NCI-H2196 treated with DMSO at 0.1 percent for 48 hours (cell line): ENCODE data around the gene ZDHHC24.
A peak's percentile ranks its signal among the peaks of the same experiment; 100 is the strongest.

Experiments
- DNase-seq: peaks from one replicate; lab custom pipeline; 2025; ENCODE audit not compliant: unreplicated experiment; lab: John Stamatoyannopoulos, UW

ZDHHC24 gene

DNA sequence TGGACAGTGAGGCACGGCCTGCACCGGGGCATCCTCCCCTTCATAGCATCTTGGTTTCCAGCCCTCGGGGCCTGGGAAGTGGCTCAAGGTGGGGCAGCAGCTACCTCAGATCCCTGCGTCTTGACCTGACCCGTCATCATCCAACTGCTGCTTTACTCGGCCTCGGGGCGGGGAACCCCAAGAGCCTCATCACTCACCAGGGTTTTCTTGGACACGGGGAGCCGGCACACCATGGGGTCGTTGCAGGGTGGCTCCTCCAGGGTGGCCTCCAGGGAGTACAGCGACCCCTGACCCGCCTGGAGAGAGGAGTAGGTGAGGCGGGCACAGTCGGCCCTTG is 21.9 kb upstream of the ZDHHC24 start:
- no peak for DNase-seq

DNA sequence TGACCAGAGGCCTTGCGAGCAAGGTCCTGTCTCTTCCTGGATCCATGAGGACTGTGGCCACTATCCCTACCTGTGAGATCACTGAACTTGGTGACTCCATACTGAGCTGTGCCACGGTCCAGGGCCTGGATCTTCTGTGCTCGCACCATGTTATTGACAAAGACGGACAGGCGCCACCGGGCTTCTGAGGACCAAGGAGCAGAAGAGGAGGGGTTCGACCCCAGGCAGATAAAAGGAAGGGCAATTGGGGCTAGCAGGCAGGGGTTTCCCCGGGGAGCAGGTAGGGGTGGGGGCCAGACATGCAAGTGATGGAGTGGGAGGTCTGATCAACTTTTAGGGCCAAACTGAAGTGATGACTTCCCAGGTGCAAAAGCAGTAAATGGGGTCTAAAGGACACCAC is 20.4 kb upstream of the ZDHHC24 start:
- no peak for DNase-seq

DNA sequence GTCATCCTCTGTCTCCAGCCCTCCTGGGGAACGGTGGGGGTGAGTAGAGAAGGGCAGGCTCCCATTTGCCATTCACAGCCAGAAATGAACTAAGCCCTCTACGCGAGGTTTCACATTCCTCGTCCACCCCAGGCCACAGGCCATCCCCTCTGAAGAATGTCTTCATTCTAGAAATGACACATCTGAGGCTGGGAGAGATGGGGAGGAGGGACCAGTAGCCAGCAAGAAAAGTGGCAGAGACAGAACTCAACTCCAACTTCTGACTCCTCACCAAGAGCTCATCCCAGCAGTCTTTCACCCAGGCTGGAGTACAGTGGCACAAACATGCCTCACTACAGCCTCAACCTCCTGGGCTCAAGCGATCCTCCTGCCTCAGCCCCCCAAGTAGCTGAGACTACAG is 19.1 kb upstream of the ZDHHC24 start:
- no peak for DNase-seq

DNA sequence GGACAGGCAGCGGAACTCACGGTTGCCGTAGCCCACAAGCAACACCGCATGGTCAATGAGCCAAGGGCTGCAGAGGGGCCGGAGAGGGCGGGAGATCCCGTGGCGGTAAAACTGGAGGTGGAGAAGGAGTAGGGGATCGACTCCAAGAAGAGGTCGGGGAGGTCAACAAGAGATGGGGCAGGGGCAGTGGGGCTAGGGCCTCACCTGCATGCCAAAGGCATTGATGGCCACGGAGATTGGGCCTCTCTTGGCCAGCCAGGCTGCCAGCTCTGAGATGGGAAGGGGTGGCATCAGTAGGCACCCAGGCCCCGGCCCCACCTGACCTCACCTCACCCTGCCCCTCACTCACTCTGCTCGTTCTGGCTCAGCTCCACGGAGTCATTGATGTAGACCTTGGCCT is 18.7 kb upstream of the ZDHHC24 start:
- no peak for DNase-seq

DNA sequence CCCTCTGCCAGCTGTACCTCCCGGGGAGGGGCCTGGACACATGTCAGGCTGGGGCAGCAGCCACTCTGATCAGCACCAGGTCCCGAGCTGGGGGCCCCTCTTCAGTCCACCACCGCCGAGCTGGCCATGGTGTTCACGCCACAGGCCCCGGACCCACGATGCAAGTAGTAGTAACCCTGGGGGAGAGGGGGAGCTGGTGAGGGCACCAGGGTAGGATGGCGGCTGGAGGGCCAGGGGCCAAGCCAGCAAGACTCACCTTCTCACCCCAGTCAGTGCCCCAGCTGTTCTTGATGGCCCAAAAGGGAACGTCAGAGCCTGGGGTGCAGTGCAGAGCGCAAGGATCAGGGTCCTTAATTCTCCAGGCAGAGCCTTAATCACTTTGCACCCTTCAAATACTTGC is 18.0 kb upstream of the ZDHHC24 start:
- DNase-seq = no peak

DNA sequence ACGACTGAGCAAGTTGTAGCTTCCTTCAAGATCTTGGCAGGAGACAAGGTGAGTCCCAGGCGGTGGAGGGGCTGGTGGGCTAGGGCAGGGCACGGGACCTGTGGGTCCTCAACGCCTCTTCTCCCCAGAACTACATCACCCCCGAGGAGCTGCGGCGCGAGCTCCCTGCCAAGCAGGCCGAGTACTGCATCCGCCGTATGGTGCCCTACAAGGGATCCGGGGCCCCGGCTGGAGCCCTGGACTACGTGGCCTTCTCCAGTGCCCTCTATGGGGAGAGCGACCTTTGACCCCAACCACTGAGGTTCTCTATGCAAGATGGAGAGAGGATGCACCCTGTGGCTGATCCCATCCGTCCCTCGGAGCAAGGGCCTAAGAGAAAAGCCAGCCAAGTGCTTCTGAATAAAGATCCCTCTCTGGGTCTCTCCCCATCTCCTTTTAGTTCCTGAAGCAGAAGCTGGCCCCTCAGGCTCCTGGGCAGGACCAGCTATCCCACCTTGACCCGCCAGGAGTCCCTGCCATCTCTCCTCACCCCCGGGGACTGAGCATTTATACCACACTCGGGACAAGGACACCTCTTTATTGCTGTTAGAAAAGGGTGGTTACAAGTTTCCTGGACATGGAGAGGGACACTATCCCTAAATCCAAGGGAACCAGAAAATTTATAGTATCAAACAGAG is 17.2 kb upstream of the ZDHHC24 start:
- no peak for DNase-seq

GRCh38 chr11:66562275-66562674 is 16.4 kb upstream of the ZDHHC24 start:
- no peak for DNase-seq

DNA sequence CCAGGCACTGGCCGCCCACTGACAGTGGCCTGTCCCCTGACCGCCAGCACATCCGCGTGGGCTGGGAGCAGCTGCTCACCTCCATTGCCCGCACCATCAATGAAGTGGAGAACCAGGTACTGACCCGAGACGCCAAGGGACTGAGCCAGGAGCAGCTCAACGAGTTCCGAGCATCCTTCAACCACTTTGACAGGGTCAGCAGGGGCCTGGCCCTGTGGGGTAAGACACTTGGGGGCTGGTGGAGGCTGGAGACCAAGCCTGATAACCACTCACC is 16.1 kb upstream of the ZDHHC24 start:
- DNase-seq = no peak

DNA sequence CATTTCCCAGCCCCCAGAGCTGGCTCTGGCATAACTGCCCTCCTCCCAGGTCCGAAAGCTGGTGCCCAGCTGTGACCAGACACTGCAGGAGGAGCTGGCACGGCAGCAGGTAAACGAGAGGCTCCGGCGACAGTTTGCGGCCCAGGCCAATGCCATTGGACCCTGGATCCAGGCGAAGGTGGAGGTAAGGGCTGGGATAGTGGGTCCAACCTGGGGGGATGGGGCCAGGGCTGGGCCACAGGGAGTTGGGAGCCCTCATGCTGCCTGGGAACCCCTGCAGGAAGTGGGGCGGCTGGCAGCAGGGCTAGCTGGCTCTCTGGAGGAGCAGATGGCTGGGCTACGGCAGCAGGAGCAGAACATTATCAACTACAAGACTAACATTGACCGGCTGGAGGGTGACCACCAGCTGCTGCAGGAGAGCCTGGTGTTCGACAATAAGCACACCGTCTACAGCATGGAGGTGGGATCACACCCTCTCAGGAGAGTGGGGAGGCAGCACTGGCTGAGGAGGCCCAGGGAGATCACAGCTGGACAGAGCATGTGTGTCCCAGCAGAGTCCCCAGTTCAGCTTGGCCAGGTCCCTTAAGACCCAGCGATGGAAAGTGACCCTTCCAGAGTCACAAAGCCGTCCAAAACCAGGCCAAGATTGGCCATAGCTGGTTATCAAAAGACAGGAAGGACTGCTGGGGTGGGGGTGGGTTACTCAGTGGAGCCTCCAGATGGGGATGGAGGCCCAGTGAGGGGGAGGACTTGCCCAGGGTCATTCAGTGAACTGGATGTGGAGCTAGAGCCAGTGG is 15.5 kb upstream of the ZDHHC24 start:
- DNase-seq = no peak

DNA sequence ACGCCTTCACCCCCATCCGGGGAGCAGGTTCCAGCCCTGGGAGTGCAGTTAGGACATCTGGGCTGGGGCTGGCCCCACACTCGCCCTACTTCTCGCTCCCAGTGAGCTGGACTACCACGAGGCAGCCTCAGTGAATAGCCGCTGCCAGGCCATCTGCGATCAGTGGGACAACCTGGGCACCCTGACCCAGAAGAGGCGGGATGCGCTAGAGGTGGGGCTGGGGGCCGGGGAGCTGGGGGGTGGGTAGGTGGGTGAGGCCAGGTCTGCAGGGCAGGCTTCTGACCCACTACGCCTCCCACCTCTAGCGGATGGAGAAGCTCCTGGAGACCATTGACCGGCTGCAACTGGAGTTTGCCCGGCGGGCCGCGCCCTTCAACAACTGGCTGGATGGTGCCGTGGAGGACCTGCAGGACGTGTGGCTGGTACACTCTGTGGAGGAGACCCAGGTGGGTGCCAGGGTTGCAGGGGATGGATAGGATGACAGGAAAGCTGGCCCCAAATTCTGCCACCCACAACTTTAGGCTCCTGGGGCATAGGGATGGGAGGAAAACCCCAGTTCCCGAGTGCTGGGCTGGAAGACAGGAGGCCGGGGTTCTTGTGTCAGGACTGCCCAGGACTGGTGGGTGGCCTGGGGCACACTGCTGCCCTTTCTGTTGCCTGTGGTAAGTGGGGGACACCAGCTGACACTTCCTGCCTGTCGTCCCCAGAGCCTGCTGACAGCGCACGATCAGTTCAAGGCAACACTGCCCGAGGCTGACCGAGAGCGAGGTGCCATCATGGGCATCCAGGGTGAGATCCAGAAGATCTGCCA is 14.2 kb upstream of the ZDHHC24 start:
- DNase-seq = no peak

DNA sequence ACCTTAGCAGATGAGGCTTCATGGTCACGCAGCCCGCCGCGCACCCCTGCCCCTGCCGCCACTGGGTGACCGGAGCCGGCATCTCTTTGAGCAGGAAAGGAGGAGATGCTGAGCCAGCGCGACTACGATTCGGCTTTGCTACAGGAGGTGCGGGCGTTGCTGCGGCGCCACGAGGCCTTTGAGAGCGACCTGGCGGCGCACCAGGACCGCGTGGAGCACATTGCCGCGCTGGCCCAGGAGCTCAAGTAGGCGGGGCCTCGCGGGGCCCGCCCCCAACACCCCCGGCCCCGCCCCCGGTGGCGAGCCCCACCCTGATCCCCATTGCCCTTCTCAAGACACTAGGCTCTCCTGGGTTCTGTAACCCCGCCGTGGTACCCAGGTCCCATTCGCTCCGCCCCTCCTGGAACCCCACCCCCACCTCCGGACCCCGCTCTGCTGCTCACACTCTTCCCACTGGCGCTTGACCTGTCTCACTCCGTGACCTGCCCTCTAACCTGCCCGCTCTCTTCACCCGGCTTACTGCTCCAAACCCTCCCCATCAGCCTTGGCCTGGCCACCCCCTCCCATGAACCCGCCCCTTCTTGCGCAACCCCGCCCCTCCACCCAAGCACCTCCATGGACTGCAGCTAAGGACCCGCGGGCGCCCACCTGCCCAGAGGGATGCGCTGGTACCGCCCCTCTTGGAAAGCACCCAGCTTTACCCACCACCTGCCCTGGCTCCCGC is 13.5 kb upstream of the ZDHHC24 start:
- no peak for DNase-seq

DNA sequence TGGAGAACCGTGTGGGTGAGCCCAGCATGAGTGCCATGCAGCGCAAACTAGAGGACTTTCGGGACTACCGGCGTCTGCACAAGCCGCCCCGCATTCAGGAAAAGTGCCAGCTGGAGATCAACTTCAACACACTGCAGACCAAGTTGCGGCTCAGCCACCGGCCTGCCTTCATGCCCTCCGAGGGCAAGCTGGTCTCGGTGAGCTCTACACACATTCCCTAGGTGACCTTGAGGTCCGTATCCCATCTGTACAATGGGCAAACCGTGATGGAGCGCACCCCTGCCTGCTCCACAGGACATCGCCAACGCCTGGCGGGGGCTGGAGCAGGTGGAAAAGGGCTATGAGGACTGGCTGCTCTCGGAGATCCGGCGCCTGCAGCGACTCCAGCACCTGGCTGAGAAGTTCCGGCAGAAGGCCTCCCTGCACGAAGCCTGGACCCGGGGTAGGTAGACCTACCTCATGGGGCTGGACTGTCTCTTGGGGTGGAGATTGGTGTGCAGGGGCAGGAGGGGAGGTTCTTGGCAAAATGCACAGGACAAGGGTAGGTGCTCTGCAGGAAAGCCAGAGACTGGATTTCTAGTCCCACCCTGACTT is 12.0 kb upstream of the ZDHHC24 start:
- DNase-seq = no peak

DNA sequence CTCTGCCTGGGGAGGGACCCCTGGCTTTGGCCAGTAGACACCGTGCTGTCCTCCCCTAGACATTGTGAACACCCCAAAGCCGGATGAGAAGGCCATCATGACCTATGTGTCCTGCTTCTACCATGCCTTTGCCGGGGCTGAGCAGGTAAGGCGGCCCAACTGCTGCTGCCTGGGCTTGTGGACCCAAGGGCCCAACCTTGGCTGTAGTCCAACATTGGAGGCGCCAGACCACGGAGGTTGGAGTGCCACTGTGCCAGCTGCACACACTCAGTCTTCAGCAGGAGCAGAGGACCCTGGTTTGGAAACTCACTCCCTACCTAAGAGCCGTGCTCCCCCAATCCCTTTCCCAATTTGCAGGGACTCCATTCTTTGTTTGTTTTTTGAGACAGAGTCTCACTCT is 10.2 kb upstream of the ZDHHC24 start:
- DNase-seq = peak; percentile 22

GRCh38 chr11:66555416-66555815 is 9.6 kb upstream of the ZDHHC24 start:
- no peak for DNase-seq

- no peak for DNase-seq
Observed at GRCh38 chr11:66554602-66555001, 8.8 kb upstream of the ZDHHC24 start.

DNA sequence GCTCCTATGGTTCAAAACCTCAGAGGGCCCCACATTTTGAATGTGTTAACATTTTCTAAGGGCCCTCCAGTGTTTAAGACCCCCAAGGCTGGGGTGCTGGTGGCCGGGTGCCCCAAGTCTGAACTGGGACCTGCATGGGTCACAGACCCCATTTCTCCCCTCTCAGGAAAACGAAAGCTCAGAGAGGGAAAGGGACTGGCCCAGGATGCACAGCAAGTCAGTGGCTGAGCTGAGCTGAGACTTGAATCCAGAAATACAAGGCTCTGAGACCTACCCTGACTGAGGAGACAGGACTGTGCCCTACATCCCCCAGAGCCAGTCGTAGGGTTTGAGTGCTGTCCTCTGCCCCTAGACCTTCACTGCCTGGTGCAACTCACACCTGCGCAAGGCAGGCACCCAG is 5.0 kb upstream of the ZDHHC24 start:
- DNase-seq = no peak

- DNase-seq = no peak
Observed at GRCh38 chr11:66549696-66550095, 3.8 kb upstream of the ZDHHC24 start.

DNA sequence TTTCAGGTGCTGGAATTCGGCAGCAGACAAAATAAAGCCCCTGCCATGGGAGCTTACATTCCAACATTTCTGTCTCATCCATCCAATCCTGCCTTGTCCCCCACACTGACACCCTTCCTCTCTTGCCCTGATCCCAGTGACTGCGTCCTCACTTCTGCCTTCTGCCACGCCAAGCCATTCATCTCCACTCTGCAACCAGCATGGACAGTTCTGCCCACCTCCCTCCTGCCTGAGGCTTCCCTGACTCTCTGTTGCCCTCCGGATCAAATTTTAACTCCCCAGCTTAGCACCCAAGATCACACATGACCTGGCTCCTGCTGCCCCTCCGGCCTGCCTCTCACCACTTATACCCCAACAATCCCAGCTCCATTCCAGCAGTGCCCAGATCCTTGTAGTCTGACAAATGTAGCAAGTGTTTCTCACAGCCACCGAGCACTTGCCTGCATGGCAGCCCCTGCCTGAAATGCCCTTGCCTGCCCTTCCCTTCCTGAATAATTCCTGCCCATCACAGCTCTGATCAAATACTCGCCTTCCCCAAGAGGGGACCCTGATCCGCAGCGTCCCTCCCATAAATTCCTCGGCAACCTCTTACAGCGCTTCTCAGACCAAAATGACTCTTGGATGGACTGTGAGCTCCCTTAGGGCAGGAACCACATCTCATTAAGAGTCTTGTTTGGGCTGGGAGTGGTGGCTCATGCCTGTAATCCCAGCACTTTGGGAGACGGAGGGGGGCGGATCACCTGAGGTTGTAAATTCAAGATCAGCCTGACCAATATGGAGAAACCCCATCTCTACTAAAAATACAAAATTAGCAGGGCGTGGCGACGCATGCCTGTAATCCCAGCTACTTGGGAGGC is 3.2 kb upstream of the ZDHHC24 start:
- no peak for DNase-seq

GRCh38 chr11:66548041-66548440 is 2.2 kb upstream of the ZDHHC24 start:
- DNase-seq = no peak

DNA sequence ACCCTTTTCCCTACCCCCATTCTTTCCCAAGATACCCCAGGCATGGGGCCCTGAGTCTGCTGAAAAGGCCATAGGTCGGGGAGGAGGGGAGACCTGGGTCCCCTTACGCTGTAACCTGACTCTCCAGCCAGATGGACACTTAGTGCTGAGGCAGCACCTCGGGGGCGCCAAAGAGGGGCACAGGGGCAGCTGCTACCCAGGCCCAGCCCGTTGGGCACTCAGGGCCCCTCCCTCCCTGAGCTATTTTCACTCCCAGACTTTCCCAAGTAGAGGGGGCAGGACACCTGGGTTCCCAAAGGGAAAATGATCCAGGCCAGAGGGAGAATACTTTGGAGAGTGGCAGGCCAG is 1.8 kb upstream of the ZDHHC24 start:
- no peak for DNase-seq
